RWPE2 (cell line): ENCODE data around the gene CYP51A1.
A peak's percentile ranks its signal among the peaks of the same experiment; 100 is the strongest.
"Not testable (repeated sequence)": the region's sequence is repeated elsewhere in the genome, so short reads cannot be mapped to it uniquely, and the experiment has no call there.

Experiments used
- ATAC-seq: fragments of 200-7000 bp; cut with Tn5 transposase; 3 replicates; pipeline ENCODE4 v1.9.1; 2021; ENCODE audit warnings: low read depth
- DNase-seq: peaks from one replicate; pipeline ENCODE4 v3.0.0-alpha.2; 2020; ENCODE audit warnings: low spot score
- H3K27ac ChIP-seq: fragments of 450-650 bp; 2 replicates; pipeline ENCODE4 v1.5.1; 2017; ENCODE audit warnings: mild to moderate bottlenecking; ENCODE audit not compliant: poor library complexity, severe bottlenecking
- H3K27me3 ChIP-seq: fragments of 250-450 bp; sonication (Bioruptor Pico); 2 replicates; pipeline ENCODE4 v1.5.1; 2021; ENCODE audit warnings: mild to moderate bottlenecking, moderate library complexity; ENCODE audit not compliant: insufficient read depth, poor library complexity, severe bottlenecking
- H3K36me3 ChIP-seq: fragments of 250-450 bp; sonication (Bioruptor Pico); 2 replicates; pipeline ENCODE4 v1.5.1; 2020; ENCODE audit warnings: low read depth, mild to moderate bottlenecking, moderate library complexity
- H3K4me1 ChIP-seq: fragments of 250-450 bp; sonication (Bioruptor Pico); 2 replicates; pipeline ENCODE4 v1.5.1; 2021; ENCODE audit warnings: mild to moderate bottlenecking, moderate library complexity; ENCODE audit not compliant: insufficient read depth, poor library complexity, severe bottlenecking
- H3K4me3 ChIP-seq: fragments of 250-450 bp; sonication (Bioruptor Pico); 2 replicates; pipeline ENCODE4 v1.5.1; 2021; ENCODE audit warnings: mild to moderate bottlenecking, moderate library complexity; ENCODE audit not compliant: severe bottlenecking
- H3K9me3 ChIP-seq: fragments of 250-450 bp; sonication (Bioruptor Pico); 2 replicates; pipeline ENCODE4 v1.5.1; 2021; ENCODE audit warnings: mild to moderate bottlenecking, moderate library complexity; ENCODE audit not compliant: severe bottlenecking
- CTCF ChIP-seq: fragments of 450-650 bp; IDR thresholded peaks from one replicate; pipeline ENCODE4 v1.5.1; 2017; ENCODE audit warnings: mild to moderate bottlenecking, moderate library complexity; ENCODE audit not compliant: poor library complexity, severe bottlenecking

Gene CYP51A1

DNA sequence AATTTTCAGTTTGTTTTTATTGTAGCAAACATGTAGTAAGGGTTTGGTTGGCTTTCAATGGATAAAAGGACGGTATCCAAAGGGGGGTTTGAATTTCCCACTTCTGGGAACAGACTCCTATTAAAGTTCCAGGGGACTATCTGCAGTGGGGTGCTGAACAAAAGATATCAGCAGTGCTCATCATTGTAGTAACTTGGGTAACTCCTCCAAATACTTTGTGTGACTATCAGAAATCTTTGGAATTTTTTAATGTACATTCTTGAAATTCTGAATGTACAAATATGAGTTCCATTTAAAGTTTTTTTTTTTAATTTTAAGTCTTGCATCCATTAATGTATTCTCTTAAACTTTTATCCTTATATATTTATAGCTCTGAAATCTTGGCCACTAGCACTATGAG, 42.1 kb downstream of the CYP51A1 start:
- Histone ChIP-seq H3K27me3 (no peaks in the 10 kb centered on the region), H3K27ac (no peak overlapping the region), H3K36me3 (peaks cover 78% of the 10 kb centered on the region), H3K4me3 (no peak overlapping the region), H3K4me1 (no peaks in the 10 kb centered on the region), H3K9me3 (no peaks in the 10 kb centered on the region)
- ATAC-seq (no peak), DNase-seq (no peak)
- no peak for TF ChIP-seq CTCF

GRCh38 chr7:92088266-92088665, 46.0 kb downstream of the CYP51A1 start:
- H3K27me3 ChIP-seq: no peaks in the 10 kb centered on the region

GRCh38 chr7:92083922-92084321, 50.4 kb downstream of the CYP51A1 start:
- H3K36me3 ChIP-seq: peaks cover 77% of the 10 kb centered on the region
- H3K9me3 ChIP-seq, H3K4me1 ChIP-seq, H3K27ac ChIP-seq, H3K27me3 ChIP-seq, H3K4me3 ChIP-seq, ATAC-seq, DNase-seq: not testable (repeated sequence)

More at GRCh38 chr7:92088266-92088665, 46.0 kb downstream of the CYP51A1 start:
- no peaks in the 10 kb centered on the region for H3K4me1 ChIP-seq
- TF ChIP-seq CTCF: no peak
- no peak overlapping the region for H3K27ac ChIP-seq
- DNase-seq: no peak
- H3K36me3 ChIP-seq: peaks cover 85% of the 10 kb centered on the region
- no peak for ATAC-seq
- H3K4me3 ChIP-seq: no peak overlapping the region
- H3K9me3 ChIP-seq: peaks cover 5% of the 10 kb centered on the region

GRCh38 chr7:92076509-92076908, 57.8 kb downstream of the CYP51A1 start:
- no peaks in the 10 kb centered on the region for H3K9me3 ChIP-seq

GRCh38 chr7:92075455-92076158, 58.7 kb downstream of the CYP51A1 start:
- Histone ChIP-seq H3K4me1 (peaks cover 20% of the 10 kb centered on the region), H3K9me3 (no peaks in the 10 kb centered on the region), H3K4me3 (no peak overlapping the region), H3K27me3 (no peaks in the 10 kb centered on the region), H3K36me3 (peaks cover 38% of the 10 kb centered on the region), H3K27ac (peak overlapping the region; percentile 94)
- TF ChIP-seq CTCF: no peak
- DNase-seq (no peak), ATAC-seq (no peak)

More at GRCh38 chr7:92076509-92076908, 57.8 kb downstream of the CYP51A1 start:
- peaks cover 20% of the 10 kb centered on the region for H3K4me1 ChIP-seq
- ATAC-seq (peak; percentile 100), DNase-seq (no peak)
- H3K4me3 ChIP-seq: no peak overlapping the region
- TF ChIP-seq CTCF: no peak
- peak overlapping the region; percentile 94 for H3K27ac ChIP-seq
- H3K36me3 ChIP-seq: peaks cover 38% of the 10 kb centered on the region
- H3K27me3 ChIP-seq: no peaks in the 10 kb centered on the region
